HG03196 (cell line): ENCODE data around the gene PGBD5.

Experiments used
- ATAC-seq: cut with Tn5 transposase; IDR thresholded peaks from one replicate; pipeline ENCODE4 v1.9.1; 2021; ENCODE audit not compliant: unreplicated experiment

Gene PGBD5

DNA sequence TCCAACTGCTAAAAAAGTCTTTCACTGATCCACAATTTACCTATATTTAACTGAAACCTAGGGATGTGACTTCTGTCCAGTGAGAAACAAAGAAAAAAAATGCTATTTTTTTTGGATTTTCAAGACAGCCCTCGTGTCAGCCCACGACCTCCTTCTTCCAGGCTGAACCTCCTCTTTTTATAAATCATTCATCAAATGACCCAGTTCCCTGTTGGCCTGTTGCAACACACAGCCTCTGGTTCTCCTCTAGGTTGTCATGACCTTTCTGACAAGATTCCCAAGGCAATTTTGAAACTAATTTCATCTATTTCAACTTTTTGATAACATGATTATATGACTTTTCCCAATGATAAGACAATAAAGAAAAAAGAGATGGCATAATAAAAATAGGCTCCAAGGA, 74.6 kb downstream of the PGBD5 start:
- no peak for ATAC-seq

- no peak for ATAC-seq
These were observed 75.8 kb downstream of the PGBD5 start for GRCh38 chr1:230350208-230350921.

- ATAC-seq: no peak
These were observed 77.1 kb downstream of the PGBD5 start for GRCh38 chr1:230349020-230349393.

- no peak for ATAC-seq
These were observed 77.6 kb downstream of the PGBD5 start for GRCh38 chr1:230348386-230349019.

GRCh38 chr1:230347896-230348295, 78.2 kb downstream of the PGBD5 start:
- ATAC-seq: no peak

DNA sequence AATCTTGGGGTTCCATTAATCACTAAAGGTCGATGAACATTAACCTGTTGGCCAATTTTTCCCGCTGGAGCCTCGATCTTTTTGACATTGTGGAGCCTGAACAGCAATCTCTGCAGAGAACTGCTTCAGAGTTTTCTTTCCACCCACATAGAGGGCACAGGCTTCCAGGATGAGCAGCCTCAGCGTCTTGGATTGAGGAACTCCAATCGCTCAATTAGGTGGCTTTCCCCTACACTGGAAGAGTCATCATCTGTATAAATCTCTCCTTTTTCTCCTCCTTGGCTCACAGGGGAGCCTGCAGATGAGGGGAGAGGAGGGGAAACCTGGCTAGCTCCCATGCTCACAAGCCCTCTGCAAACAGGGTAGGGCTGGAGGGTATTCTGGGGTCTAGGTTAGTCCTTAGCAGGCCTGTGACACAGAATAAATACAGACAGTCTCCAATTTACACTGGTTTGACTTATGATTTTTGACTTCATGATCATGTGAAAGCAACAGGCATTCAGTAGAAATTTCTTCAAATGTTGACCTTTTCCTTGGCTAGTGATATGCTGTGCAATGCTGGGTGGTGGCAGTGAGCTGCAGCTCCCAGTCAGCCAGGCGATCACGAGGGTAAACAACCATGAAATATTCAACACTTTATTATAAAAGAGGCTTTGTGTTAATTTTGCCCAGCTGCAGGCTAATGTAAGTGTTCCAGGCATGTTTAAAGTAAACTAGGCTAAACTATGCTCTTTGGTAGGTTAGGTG, 80.8 kb downstream of the PGBD5 start:
- ATAC-seq: no peak

DNA sequence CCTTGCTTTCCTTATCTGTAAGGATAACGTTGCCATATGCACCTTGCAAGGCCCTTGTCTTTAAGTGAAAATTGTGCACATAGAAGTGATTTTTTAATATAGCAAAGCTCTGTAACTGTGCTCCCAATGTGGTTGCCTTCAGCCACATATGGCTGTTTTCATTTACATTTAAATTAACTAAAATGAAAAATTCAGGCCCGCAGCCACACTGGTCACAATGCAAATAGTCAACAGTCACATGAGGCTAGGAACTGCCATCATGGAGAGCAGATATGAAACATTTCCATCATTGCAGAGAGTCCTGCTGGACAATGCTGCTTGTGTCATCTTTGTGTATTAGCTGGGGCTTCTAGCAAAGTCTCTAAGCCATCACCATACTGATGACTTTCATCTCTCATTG, 83.4 kb downstream of the PGBD5 start:
- no peak for ATAC-seq

GRCh38 chr1:230342019-230342418, 84.1 kb downstream of the PGBD5 start:
- no peak for ATAC-seq

DNA sequence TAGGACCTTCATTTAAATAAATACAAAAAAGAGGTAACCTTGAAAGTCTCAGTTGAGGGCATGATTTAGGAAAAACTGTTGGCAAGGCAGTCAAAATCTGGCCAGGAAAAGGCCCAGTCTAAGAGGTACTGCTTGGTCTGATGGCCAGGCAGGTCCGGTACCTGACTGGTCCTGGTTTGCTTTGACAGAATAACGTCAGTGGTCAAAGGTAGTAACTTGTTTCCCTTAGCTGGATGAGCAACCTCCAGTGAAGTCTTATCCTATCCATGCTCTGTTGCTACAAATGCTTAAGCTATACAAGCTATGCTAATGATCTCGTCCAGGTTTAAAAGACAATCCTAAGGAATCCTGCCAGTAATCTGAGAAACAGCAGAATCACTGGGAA, 85.0 kb downstream of the PGBD5 start:
- ATAC-seq: no peak

GRCh38 chr1:230340526-230341161, 85.5 kb downstream of the PGBD5 start:
- no peak for ATAC-seq

GRCh38 chr1:230339033-230339432, 87.1 kb downstream of the PGBD5 start:
- no peak for ATAC-seq

DNA sequence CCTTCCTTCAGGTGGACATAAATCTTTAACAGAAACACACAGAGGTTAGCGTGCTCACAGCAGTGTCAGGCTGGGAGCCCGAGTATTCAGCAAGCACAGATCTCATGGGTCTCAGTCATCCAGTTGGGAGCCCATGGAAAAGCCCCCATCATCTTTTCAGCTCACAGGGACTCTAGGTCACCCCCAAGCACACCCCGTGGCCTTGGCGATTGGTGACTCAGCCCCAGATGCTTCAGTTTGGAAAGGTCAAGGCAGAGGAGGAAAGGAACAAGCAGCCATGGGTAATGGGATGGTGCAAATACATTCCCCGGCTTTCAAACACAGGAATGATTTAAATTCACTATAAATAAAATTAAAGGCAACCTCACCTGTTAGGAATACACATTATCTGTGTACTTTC, 88.9 kb downstream of the PGBD5 start:
- ATAC-seq: no peak

DNA sequence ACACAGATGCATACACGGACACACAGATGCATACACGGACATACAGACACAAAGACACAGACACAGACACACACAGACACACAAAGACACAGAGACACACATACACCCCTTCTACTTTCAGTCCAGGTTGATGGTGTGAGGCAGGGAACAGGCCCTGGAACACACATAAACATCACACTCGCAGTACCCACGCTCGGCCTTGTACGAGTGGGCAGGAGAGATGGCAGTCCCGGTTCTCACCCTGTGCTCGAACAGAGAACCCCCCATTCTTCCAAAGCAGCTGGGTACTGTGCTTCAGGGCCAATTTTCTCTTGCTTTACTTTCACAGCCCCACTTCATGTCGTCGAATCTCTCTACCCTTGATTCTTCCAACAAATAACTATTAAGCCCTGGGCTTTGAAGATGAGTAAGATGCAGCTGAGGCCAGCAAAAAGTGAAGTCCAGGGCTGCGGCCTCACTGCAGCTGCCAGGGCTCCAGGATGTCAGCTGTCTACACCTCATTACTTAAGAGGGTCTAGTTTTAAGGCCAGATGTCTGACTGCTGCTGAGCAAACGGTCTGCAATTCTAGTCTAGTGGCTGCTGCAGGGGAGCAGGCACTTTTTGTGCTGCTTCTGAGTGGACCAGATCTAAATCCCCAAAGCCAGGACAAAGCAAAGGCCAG, 90.1 kb downstream of the PGBD5 start:
- ATAC-seq: no peak

- ATAC-seq: no peak
These were observed 91.7 kb downstream of the PGBD5 start for GRCh38 chr1:230334447-230334837.

- ATAC-seq: no peak
These were observed 92.3 kb downstream of the PGBD5 start for GRCh38 chr1:230333590-230334446.

GRCh38 chr1:230332575-230333066, 93.5 kb downstream of the PGBD5 start:
- ATAC-seq: no peak

GRCh38 chr1:230332061-230332460, 94.1 kb downstream of the PGBD5 start:
- ATAC-seq: no peak

GRCh38 chr1:230330157-230330556, 96.0 kb downstream of the PGBD5 start:
- ATAC-seq: no peak

DNA sequence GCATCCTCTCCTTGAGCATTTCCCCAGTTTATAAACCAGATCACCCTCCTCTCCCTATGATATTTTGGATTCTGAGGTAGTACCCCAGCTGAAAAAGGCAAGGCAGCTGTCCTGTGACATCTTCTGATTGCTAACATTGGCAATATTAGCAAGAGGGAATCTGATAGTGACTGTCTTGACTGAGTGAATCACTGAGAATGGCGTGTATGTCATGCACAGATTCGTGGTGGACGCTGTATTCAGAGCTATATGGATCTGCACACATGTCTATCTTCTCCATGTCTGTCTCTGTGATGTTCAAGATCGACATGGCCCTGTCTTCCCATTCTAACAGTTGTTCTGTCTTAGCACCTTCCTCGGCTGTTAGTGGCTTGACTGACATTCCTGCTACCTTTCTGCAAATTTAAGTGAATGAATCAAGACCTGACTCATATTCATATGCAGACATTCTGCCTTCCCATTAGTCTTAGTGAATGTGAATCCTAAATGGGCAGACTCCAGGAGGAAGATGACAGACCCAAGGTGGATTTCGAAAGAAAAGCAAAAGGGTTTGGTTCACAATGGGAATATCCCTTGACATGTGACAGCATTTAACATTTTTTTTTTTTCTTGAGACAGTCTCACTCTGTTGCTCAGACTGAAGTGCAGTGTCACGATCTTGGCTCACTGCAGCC, 97.7 kb downstream of the PGBD5 start:
- no peak for ATAC-seq

- ATAC-seq: no peak
These were observed 98.2 kb downstream of the PGBD5 start for GRCh38 chr1:230327892-230328284.
